ENCODE results near the gene TRAF7.
"Not testable (repeated sequence)": the region's sequence is repeated elsewhere in the genome, so short reads cannot be mapped to it uniquely, and the experiment has no call there.

The TRAF7 gene

DNA sequence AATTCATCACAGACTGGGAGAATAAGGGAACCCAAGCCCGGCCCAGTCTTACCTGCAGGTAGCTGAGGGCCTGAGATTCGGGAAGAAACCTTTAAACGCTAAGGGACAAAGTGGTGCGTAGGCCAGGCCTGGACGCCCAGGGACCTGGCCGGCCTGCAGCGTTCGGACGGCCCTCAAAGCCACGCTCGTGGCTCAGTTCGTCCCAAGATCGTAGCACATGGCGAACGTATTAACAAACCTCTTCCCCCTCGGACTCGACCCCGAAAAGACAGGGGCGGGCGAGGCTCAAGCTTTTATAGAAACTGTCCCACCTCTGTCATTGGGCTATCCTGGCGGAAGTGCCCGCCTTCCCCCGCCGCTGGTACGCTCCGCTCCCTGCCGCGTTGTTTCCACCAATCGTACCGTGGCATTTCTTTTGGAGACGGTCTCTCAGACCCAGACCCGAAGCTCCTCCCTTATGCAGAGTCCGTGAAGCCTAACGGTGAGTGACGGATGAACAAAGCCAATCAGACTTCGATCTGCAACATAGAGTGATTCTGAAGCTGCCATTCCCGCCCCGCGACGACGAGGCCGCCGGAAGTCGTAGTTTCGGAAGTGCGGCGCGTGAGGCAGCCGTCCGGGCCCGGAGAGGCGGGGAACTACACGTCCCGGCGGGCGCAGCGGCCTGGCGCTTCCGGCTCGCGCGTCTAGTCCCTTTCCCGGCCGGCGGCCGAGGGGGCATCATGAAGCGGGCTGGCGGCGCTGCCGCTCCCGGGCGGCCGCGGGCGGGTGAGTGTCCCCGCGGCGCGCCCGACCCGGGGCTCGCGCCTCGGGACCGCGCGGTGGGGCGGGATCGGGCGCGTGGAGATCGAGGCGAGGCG is at the start of gene TRAF7:
Gene TRAF7, plus strand, starts transcription at position 692 of the 860 bp plus-strand sequence. CDS start 8,139 bp downstream, outside the sequence.
- peak; percentile 97 for DNase-seq

DNA sequence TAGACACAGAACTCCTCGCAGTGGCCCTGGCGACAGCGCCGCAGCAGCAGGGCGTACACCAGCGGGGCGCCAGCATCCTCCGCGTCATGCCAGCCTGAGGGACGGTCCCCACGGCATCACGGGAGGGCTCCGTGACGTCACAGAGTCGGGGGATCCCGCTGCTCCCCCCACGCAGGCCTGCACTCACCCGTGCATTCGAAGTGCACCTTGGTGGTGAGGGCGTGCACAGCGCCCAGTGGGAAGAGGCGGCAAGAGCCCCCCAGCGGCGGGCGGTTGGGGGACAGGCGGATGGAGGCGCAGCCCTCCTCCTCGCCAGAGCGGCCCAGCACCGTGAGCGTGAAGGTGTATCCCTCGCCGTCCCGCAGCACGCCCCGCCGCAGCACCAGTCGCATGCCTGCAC is 49.4 kb upstream of the TRAF7 start:
- DNase-seq, result not testable (repeated sequence)

DNA sequence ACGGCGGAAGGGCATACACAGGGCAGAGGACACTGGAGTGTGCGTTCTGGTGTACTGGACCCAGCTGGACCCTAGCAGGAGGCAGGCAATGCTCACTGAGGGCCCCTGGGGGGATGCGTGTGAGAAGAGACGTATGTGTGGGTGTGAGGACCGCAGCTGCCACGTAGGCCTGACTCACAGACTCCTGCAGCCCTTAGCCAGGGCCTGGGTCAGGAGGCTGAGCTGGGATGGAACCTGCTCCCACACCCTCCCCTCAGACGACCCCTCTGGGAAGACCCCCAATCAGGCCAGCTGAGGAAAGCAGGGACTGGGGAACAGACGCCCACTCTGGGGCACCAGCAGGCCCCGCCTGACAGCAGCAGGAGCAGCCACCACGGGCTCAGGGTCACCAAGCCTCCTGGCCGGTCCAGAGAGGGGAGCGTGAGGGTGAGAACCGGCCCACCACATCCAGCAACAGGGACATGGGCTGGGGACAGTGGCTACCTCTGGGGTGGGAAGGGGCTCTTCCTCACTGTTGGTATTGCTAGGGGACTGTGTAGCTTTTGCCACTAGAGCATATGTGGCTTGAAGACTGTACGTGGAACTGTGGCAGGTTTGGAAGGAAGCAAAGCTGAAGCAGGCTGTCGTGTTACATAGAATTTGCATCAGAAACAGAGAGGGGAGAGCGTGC is 48.3 kb upstream of the TRAF7 start:
- DNase-seq, result not testable (repeated sequence)

DNA sequence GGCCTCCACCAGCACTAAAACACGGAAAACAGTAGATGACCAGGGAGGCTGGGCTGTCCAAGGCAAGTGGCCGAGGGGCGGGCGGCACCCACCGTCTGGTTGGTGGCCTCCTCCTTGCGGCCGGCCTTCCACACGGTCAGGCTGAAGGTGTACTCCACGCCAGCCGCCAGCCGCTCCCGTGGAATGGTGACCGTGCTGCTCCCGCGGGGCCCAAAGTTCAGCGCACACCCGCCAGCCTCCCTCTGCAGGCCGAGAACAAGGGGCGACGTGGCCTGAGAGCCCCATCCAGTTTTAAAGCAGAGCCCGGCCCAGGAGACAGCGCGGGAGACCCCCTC is 47.8 kb upstream of the TRAF7 start:
- not testable (repeated sequence) for DNase-seq

DNA sequence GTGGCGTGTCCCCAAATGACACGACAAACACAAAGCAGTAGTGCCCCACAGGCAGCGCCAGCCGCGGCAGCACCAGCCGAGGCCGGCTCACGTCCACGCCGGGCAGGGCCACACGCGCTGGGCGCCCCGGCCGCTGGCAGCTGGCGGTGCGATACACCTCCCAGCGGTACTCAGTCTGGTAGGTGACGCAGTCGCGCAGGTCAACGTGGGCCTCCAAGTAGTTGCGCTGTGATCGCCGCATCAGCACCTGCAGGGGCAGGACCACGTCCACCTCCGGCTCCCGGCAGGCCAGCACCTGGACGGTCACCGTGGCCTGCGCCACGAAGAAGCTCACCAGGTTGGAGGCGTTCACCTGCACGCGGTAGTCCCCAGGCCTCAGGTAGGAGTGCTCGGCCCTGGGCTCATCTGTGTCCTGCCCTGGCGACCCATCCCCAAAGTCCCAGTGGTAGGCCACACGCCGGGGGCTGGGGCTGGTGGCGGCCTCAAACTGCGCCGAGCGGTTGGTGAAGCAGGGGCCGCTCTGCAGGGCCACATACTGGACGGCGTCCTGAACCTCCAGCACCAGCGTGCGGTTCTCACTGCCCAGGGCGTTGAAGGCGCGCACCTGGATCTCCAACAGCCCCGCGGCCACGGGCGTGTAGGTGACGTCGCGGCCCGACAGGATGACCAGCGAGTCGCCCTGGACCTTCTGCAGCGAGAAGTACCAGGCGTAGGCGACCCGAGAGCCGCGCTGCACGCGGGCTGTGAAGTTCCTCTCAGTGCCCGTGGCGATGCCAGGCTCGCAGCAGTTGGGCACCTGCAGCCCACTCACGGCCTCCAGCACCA is 46.9 kb upstream of the TRAF7 start:
- not testable (repeated sequence) for DNase-seq

DNA sequence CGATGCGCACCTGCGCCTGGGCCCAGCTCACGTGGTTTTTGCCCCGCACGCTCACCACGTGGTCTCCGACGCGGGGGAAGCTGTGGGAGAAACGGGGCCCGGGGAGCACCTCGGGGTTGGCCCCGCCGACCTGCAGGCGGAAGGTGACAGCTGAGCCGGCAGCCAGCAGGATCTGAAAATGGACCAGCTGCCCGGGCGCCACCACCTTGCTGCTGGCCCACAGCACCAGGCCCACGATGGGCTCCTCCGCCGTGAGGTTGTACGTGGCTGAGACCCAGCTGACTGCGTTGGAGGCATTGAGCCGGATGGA is 46.4 kb upstream of the TRAF7 start:
- not testable (repeated sequence) for DNase-seq

DNA sequence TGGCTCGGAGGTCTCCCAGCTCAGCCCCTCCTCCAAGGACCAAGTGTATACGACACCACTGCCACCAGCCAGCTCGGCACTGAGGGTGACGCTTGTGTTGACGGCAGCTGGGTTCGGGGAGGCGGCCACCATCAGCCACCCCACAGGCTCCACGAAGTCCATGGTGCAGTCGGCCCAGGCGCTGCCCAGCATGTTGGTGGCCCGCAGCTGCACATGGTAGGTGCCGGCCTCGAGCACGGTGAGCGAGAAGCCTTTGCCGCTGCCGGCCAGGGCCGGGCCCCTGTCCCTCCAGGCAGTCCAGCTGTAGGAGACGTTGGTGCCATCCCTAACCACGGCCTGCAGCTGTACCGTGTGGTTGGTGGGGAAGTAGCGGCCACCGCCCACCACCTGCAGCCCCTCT is 45.7 kb upstream of the TRAF7 start:
- DNase-seq, result not testable (repeated sequence)

DNA sequence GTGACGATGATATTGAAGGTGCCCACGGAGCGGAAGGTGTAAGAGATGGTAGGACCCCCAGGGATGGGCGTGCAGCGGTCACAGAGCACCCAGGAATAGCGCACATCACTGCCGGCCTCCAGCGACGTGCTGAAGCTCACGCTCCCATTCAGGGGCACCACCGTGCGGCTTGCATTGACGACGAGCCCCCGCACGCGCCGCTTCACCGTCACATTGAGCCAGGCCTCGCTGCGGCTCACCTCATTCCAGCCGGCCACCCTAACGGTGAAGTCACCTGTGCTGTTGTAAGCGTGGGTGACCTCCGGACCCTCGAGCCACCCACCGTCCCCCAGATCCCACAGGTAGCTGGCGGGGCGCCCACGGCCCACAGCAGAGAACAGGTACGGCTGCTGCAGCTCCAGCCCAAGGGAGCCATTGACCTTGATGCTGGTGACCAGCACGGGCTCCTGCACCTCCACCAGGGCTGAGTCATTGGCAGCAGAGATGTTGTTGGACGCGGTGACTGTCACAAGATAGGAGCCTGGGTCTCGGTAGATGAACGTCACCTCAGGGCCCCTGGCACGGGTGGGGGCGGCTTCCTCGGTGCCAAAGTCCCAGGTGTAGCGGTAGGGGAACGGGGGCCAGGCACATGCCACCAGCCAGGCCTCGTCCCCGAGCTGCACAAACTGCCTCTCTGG is 45.1 kb upstream of the TRAF7 start:
- not testable (repeated sequence) for DNase-seq

DNA sequence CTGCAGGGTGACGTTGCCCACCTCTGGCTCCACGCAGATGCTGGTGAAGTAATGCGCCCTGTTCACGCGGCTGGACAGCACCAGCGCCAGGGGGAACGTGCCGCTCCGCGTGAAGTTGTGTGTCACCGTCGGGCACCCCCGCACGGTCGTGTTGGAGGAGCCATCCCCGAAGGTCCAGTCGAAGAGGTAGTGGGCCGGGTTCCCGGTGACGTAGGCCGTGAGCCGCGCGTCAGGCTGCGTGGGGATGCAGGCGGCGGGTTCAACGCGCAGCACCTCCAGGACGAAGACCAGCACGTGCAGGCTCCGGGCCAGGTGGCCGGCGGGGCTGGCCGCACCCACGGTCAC is 44.6 kb upstream of the TRAF7 start:
- DNase-seq, result not testable (repeated sequence)

DNA sequence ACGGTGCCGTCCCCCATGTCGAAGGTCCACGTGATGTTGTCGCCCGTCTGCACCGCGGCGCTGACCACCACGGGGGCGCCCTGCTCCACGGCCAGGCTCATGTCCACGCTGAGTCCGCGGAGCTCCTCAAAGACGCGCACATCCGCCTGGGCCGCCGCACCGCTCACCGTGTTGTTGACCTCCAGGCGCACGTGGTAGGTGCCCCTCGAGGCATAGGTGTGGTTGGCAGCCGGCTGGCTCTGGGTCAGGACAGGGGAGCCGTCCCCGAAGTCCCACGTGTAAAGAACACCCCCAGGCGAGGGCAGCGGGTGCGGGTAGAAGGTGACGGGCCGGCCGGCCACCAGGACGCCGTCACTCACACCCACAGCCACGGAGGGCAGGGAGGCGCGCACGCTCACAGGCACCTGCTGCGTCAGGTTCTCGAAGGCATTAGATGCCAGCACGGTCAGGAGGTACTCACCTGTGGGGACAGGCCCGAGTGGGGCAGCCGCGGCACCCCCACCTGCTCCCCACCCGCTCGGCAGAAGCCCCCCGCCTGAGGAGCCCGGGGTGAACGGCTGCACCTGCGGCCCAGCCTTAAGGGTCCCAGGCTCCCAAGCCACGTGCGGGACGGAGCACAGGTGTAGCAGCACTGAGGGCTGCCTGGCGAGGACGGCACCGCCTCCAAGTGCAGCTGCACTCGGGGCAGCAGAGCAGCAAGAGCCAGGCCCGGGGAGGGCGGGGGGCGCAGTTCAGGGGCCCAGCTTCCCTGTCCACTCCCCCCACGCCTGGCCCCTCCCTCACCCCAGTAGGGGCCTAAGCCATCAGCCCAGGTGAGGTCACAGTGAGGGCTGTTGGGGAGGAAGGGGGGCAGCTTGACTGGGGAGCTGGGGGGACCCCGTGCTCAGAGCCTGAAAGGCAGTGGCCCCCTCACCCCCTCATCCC is 43.9 kb upstream of the TRAF7 start:
- DNase-seq, result not testable (repeated sequence)

DNA sequence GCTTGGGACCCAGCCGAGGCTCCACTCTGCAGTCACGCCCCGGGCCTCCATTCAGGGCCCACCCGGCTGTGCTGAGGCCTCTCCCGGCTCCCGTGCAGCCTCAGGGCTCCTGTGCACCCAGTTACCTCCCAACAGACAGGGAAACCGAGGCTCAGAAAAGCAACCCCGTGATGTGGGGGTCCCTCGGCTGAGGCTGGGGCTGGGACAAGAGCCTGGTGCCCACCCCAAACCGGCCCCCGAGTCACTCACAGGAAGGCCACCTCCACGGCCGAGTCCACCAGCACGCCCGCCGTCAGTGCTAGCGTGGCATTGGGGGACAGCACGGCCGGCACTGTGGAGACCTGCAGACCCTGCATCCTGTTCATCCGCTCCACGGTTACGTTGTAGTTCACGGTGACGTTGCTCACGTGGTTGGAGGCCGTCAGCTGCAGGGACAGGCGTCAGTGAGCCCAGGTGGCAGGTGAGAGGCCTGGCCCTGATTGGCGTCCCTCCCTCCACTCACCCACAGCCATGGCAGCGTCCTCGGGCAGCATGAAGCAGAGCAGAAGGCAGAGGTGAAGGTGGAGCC is 43.0 kb upstream of the TRAF7 start:
- not testable (repeated sequence) for DNase-seq

DNA sequence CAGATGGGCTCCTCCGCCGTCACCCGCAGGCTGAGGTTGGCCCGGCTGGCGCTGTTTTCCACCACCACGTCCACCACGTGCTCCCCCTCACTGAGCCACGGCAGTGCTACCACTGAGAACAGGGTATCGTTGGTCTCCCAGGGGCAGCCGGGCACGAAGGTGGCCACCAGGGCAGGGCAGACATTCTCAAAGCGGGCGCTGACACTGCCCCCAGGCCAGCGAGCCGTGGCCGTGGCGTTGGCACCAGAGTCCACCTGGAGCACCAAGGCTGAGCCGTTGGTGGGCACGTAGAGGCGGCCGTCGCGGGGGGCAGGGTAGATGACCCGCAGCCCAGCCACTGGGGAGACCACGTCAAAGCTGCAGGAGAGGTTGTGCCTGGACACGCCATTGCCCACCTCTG is 41.4 kb upstream of the TRAF7 start:
- DNase-seq, result not testable (repeated sequence)

DNA sequence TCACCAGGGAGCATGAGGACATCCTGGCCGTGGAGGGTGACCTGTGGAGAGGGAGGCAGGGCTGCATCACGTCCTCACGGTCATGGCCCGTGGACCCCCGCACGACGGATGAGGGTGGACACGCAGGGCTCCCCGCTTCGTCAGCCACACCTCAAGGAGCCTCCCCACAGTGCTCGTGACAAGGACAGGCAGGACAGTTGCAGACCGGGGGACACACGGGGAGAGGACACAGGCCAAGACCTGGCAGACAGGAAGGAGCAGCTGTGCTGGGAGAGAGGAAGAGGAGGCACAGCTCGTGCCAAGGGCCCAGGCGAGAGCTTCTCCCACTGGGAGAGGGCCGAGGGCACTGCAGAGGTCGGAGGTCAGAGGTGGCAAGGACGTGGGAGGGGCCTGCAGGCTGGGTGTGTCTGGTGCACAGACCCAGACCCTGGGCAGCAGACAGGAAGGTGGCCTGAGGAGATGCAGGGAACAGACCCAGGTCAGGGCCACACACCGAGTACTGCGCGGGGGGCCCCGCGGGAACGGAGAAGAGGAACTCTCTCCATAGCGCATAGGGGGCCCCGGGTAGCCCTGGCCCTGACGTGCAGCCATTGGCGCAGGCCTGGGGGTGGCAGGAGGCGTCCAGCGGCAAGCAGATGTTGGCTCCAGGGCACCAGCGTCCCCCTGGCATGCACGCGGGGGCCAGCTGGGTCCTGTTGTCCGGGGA is 40.5 kb upstream of the TRAF7 start:
- DNase-seq, result not testable (repeated sequence)

DNA sequence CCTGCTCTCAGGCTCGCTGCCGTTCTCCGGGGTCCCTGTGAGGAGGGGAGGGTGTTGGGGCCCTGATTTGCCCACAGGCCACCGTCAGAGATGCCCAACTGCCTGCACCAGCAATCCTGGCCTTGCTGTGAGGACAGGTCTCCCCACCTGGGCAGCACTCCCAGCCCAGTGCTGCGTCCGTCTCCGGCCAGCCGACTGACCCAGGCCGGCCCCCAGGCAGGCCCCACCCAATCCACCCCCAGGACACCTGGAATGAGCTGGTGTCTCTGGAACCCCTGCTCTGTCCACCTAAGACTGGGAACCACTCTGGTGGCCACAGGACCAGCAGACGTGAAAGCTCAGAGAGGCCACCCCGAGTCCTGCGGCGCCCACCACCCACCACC is 40.0 kb upstream of the TRAF7 start:
- no peak for DNase-seq

DNA sequence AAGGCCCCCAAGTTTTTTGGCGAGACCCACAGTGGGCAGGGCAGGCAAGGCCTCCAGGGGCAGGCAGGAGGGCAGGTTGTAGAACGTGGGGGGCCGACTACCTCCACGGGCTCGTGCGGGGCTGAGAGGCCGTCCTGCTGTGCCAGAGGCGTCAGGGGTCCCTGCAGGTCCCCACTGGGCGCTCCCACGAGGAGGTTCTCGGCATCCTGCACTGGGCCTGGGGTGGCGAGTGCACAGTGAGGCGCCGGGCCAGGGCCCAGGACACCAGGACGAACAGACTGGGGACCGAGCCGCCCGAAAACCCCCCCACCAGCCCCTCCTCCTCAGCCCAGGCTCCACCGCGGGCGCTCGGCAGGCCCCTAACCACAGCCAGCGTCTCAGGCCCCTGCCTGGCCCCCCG is 39.2 kb upstream of the TRAF7 start:
- not testable (repeated sequence) for DNase-seq

DNA sequence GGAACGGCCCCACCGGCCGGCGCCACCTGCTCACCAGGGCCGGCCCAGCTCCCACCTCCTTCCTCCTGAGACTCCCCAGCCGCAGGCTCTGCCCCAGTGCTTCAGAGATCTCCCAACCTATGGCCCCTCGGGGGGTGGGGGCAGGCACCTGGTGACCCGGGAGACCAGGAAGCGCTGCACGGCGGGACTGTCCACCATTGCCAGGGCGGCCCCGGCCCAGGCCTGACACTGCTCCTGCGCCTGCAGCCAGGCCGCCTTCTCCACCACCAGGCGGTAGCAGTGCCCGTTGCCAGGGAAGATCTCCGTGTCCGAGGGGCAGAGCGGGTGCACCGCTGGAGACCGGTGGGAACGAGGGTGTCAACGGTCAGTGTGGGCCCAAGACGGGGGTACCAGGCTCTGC is 38.2 kb upstream of the TRAF7 start:
- DNase-seq, result not testable (repeated sequence)

DNA sequence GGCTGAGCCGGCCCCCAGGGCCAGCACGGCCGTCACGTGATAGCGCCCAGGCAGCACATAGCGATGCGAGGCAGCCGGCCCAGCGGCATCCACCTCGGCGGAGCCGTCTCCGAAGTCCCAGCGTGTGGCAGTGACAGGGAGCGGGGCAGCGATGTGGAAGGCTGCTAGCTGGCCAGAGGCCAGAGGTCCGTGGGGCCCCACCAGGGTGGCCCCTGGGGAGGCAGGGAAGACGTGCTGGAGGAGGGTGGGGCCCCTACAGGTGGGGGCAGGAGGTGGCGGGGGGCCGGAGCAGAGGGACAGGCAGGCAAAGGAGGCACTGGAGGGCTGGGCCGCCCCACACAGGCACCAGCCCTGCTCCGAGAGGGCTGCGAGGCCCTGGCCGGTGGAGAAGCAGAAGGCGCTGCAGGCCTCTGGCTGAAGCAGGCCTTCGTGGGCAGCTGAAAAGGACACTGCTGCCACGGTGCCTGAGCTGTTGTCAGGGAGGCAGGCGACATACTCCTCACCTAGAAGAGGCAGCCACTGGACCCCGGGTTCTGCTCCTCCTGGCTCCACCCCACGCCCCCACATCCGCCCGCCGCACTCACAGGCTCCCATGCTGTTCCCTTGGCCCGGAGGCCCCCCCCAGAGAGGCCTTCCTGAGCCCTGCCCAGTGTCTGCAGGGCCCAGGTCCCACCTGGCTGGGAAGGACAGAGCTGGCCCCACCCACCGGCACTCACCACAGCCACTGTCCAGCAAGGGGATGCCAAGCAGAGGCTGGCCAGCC is 37.4 kb upstream of the TRAF7 start:
- not testable (repeated sequence) for DNase-seq

DNA sequence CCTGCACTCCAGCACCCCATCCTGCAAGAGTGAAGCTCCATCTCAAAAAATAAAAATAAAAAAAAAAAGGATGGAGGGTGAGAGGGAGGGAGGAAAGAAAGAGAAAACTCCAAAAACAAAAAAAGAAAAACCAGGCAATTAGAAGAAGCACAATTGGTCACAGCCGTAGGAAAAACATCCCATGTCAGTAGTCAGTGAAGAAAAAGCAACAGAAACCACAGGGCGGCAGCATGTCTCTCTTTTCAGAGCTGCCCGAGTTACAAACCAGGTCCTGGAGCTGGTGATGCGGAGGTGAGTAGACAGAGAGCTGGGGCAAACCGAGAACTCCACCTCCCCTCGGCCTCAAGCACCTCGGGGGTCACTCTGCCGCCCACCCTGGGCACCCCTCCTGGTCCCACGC is 34.3 kb upstream of the TRAF7 start:
- peak; percentile 37 for DNase-seq

DNA sequence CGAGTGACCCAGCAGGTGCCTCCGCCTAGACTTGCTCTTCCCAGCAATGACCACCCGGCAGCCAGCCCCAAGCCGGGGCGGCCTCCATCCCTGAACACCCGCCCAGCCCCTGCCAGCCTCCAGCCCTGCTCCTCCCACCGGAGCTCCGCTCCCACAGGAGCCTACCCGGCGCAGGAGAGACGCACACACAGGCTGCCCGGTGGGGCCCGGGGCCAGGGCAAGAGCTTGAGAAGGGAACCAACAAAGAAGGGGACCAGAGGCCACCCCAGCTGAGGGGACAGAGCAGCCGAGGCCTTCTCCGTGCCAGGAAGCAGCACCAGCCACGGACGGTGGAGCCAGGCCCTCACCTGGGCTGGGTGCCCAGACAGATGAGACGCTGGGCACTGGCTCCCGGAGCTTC is 33.7 kb upstream of the TRAF7 start:
- DNase-seq, result no peak

DNA sequence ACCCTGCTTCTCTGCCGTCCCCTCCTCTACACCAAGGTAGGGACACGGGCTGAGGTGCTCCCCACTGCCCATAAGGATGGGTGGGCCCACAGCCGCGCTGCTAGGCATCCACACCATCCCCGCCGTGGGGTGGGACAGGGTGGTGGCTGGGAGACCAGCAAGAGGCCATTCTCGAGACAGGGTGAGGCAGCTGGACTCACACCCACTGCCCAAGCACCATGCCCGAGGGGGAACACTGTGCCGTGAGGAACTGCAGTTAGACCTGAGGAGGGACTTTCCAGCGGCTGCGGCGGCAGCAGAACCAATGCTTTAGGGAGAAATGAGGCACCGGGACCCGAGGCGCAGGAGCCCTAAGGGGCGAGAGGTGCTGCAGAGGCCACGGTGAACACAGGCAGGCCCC is 33.2 kb upstream of the TRAF7 start:
- DNase-seq, result no peak
